ENCODE data around the gene DCHS2. TPM values are rescaled to one million over a fixed set of nuclear protein-coding genes. Genes with fewer than 3 reads are reported as not detected.

DCHS2 gene
- total RNA-seq, 1 donor from 2014 or later: 0.71 TPM

DNA sequence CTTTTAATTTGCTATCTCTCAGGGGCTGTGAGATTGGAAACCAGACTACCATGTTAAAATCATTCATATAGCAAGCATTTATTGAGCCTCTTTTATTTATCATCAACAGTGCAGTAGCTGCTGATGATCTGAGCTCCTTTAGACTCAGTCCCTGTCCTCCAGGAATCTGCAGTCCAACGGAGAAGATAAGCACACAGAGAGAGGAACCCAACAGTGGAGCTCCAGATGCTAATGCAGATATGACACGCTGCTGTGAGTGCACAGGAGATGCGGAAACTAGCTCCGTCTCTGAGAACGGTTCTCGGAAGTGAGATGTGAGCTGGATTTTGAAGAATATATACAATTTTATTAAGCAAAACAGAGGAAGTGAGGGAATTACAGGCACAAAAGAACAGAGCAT lies 35.4 kb downstream of the DCHS2 start:
- no peak for TF ChIP-seq EZH2 (IDR thresholded peaks at IDR 0.05)
- TF ChIP-seq EZH2phosphoT487 (IDR thresholded peaks at IDR 0.05): no peak
- TF ChIP-seq CTCF (IDR thresholded peaks at IDR 0.05): no peak
- Mint-ChIP-seq H3K4me1 (peaks cover 16% of the 10 kb centered on the region), H3K4me3 (no peak overlapping the region), H3K36me3 (no peaks in the 10 kb centered on the region), H3K27ac (no peak overlapping the region), H3K9me3 (no peaks in the 10 kb centered on the region), H3K27me3 (ENCODE audit: insufficient read depth, low read depth) (no peaks in the 10 kb centered on the region)
- Histone ChIP-seq H2AFZ (replicated peaks) (no peak overlapping the region), H3F3A (ENCODE audit: low read depth) (no peaks in the 10 kb centered on the region), H3K4me2 (no peak overlapping the region), H3K36me3 (no peaks in the 10 kb centered on the region), H3K79me2 (ENCODE audit: low read depth) (no peaks in the 10 kb centered on the region), H3K27ac (no peak overlapping the region), H3K27me3 (no peaks in the 10 kb centered on the region), H3K4me3 (no peak overlapping the region), H3K9me3 (ENCODE audit: low read depth) (no peaks in the 10 kb centered on the region), H3K4me1 (peaks cover 4% of the 10 kb centered on the region), H3K9ac (no peak overlapping the region), H4K20me1 (ENCODE audit: low read depth) (no peaks in the 10 kb centered on the region)
- DNase-seq (ENCODE audit: low spot score): no peak

DNA sequence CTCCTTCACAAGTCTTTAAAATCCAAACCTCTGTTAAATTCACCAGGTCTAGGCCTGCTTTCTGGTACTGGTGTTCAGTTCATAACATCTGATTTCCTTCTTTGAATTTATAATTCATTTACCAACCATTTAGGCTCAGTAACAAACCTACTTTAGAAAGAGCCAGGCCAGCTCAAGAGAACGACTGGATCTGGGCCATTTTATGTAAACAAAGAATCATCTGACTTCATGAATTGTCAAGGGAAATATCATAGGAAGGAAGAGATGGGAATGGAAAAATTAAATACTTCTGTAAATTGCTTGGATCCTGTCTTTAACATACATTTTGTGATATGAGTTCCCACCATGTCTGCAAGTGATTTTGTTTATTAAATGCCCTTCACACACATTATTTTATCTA lies 36.5 kb downstream of the DCHS2 start:
- Mint-ChIP-seq H3K4me3 (no peak overlapping the region), H3K9me3 (no peaks in the 10 kb centered on the region), H3K27ac (no peak overlapping the region), H3K27me3 (ENCODE audit: insufficient read depth, low read depth) (no peaks in the 10 kb centered on the region), H3K36me3 (no peaks in the 10 kb centered on the region), H3K4me1 (peaks cover 16% of the 10 kb centered on the region)
- TF ChIP-seq CTCF (IDR thresholded peaks at IDR 0.05): no peak
- TF ChIP-seq EZH2 (IDR thresholded peaks at IDR 0.05): no peak
- TF ChIP-seq EZH2phosphoT487 (IDR thresholded peaks at IDR 0.05): no peak
- Histone ChIP-seq H3K4me3 (no peak overlapping the region), H3K36me3 (no peaks in the 10 kb centered on the region), H3K4me1 (peaks cover 4% of the 10 kb centered on the region), H3F3A (ENCODE audit: low read depth) (no peaks in the 10 kb centered on the region), H2AFZ (replicated peaks) (no peak overlapping the region), H3K27ac (no peak overlapping the region), H3K4me2 (no peak overlapping the region), H3K79me2 (ENCODE audit: low read depth) (no peaks in the 10 kb centered on the region), H3K9me3 (ENCODE audit: low read depth) (no peaks in the 10 kb centered on the region), H3K9ac (no peak overlapping the region), H3K27me3 (no peaks in the 10 kb centered on the region), H4K20me1 (ENCODE audit: low read depth) (no peaks in the 10 kb centered on the region)
- DNase-seq (ENCODE audit: low spot score): no peak

GRCh38 chr4:154454710-154455109 lies 36.9 kb downstream of the DCHS2 start:
- Histone ChIP-seq H3K4me2 (no peak overlapping the region), H3K4me1 (peaks cover 4% of the 10 kb centered on the region), H3K9ac (no peak overlapping the region), H3F3A (ENCODE audit: low read depth) (no peaks in the 10 kb centered on the region), H3K9me3 (ENCODE audit: low read depth) (no peaks in the 10 kb centered on the region), H3K36me3 (no peaks in the 10 kb centered on the region), H3K79me2 (ENCODE audit: low read depth) (no peaks in the 10 kb centered on the region), H2AFZ (replicated peaks) (no peak overlapping the region), H3K27ac (no peak overlapping the region), H3K4me3 (no peak overlapping the region), H3K27me3 (no peaks in the 10 kb centered on the region), H4K20me1 (ENCODE audit: low read depth) (no peaks in the 10 kb centered on the region)
- Mint-ChIP-seq H3K27me3 (ENCODE audit: insufficient read depth, low read depth) (peaks cover 2% of the 10 kb centered on the region), H3K4me1 (peaks cover 16% of the 10 kb centered on the region), H3K27ac (no peak overlapping the region), H3K9me3 (no peaks in the 10 kb centered on the region), H3K4me3 (no peak overlapping the region), H3K36me3 (no peaks in the 10 kb centered on the region)
- DNase-seq (ENCODE audit: low spot score): peak; percentile 17
- TF ChIP-seq EZH2 (IDR thresholded peaks at IDR 0.05) (no peak), EZH2phosphoT487 (IDR thresholded peaks at IDR 0.05) (no peak), CTCF (IDR thresholded peaks at IDR 0.05) (no peak)

All from neural progenitor cell (in vitro differentiated cells).